Urinary bladder (tissue), 4 donors: Measurements from ENCODE around the gene GALNT7. TPM values are rescaled to one million over a fixed set of nuclear protein-coding genes. Genes with fewer than 3 reads are reported as not detected.

ENCODE experiments used
- DNase-seq: peaks from one replicate; pipeline ENCODE4 v3.0.0-alpha.2; 2015; ENCODE audit errors: extremely low spot score
- H3K27ac ChIP-seq: one replicate; pipeline ENCODE4 v1.5.1; 2013; ENCODE audit warnings: low read depth, mild to moderate bottlenecking, moderate library complexity
- H3K36me3 ChIP-seq: one replicate; pipeline ENCODE4 v1.6.1; 2013; ENCODE audit warnings: mild to moderate bottlenecking, moderate library complexity; ENCODE audit not compliant: insufficient read depth
- H3K4me1 ChIP-seq: one replicate; pipeline ENCODE4 v1.6.1; 2013; ENCODE audit warnings: mild to moderate bottlenecking, moderate library complexity; ENCODE audit not compliant: insufficient read depth
- H3K4me3 ChIP-seq: one replicate; pipeline ENCODE4 v1.5.1; 2013; ENCODE audit warnings: low read depth, low read length
- WGBS: extraction: QIAGEN DNeasy Blood & Tissue Kit; methylation state at CpG from one replicate; pipeline ENCODE4 v1.1.7; 2013; 5-methylcytosine and 5-hydroxymethylcytosine counted together
- polyA plus RNA-seq: library from polyadenylated mRNA; stranded (reverse); fragments of 200-250 nt; gene quantifications from one replicate; pipeline ENCODE4 v1.2.3, GENCODE V29; 2013
- total RNA-seq: library from RNA; depleted of rRNA; stranded (reverse); fragments of >200 nt; gene quantifications from one replicate; pipeline ENCODE4 v1.2.3, GENCODE V29; 2014
- donor health status: healthy with polysubstance abuse.
- donor health status: healthy.

GALNT7 gene
- total and polyA plus RNA-seq, 2 donors, result 11.6 to 48.6 TPM

- H3K27ac ChIP-seq, result no peak overlapping the region
- H3K36me3 ChIP-seq, result no peaks in the 10 kb centered on the region
- WGBS, result 90% methylated on average over 4 of the region's 4 CpGs
- DNase-seq, result no peak
- no peak overlapping the region for H3K4me3 ChIP-seq
- no peaks in the 10 kb centered on the region for H3K4me1 ChIP-seq
These were observed 142.8 kb downstream of the GALNT7 start for GRCh38 chr4:173311368-173311767.

GRCh38 chr4:173314715-173315114 lies 146.1 kb downstream of the GALNT7 start:
- Histone ChIP-seq H3K4me1 (no peaks in the 10 kb centered on the region), H3K27ac (no peak overlapping the region), H3K36me3 (no peaks in the 10 kb centered on the region), H3K4me3 (no peak overlapping the region)
- no peak for DNase-seq
- 86% methylated on average over 3 of the region's 3 CpGs for WGBS

GRCh38 chr4:173316060-173316459 lies 147.4 kb downstream of the GALNT7 start:
- 83% methylated on average over 2 of the region's 2 CpGs for WGBS
- no peak for DNase-seq
- Histone ChIP-seq H3K36me3 (no peaks in the 10 kb centered on the region), H3K4me1 (no peaks in the 10 kb centered on the region), H3K4me3 (no peak overlapping the region), H3K27ac (no peak overlapping the region)

GRCh38 chr4:173317004-173317403 lies 148.4 kb downstream of the GALNT7 start:
- H3K4me3 ChIP-seq, result no peak overlapping the region
- H3K27ac ChIP-seq, result no peak overlapping the region
- no peak for DNase-seq
- H3K4me1 ChIP-seq, result no peaks in the 10 kb centered on the region
- no peaks in the 10 kb centered on the region for H3K36me3 ChIP-seq
- WGBS, result 83% methylated on average over 3 of the region's 3 CpGs

- Histone ChIP-seq H3K4me1 (no peaks in the 10 kb centered on the region), H3K4me3 (no peak overlapping the region), H3K36me3 (no peaks in the 10 kb centered on the region), H3K27ac (no peak overlapping the region)
- DNase-seq, result no peak
These were observed 149.6 kb downstream of the GALNT7 start for GRCh38 chr4:173318240-173318639.

- WGBS, result 18% methylated on average over 3 of the region's 3 CpGs
- DNase-seq, result no peak
These were observed 150.1 kb downstream of the GALNT7 start for GRCh38 chr4:173318648-173319211.

GRCh38 chr4:173319696-173320095 lies 151.1 kb downstream of the GALNT7 start:
- no peak for DNase-seq
- Histone ChIP-seq H3K27ac (no peak overlapping the region), H3K4me1 (no peaks in the 10 kb centered on the region), H3K4me3 (no peak overlapping the region), H3K36me3 (no peaks in the 10 kb centered on the region)
- 87% methylated on average over 2 of the region's 2 CpGs for WGBS

More at GRCh38 chr4:173318648-173319211, 150.1 kb downstream of the GALNT7 start:
- no peak overlapping the region for H3K4me3 ChIP-seq
- H3K4me1 ChIP-seq, result no peaks in the 10 kb centered on the region
- H3K27ac ChIP-seq, result no peak overlapping the region
- H3K36me3 ChIP-seq, result no peaks in the 10 kb centered on the region

- H3K27ac ChIP-seq, result no peak overlapping the region
- DNase-seq, result no peak
- no peak overlapping the region for H3K4me3 ChIP-seq
- no peaks in the 10 kb centered on the region for H3K4me1 ChIP-seq
- peaks cover 2% of the 10 kb centered on the region for H3K36me3 ChIP-seq
- WGBS, result 96% methylated on average over 5 of the region's 5 CpGs
These were observed 156.6 kb downstream of the GALNT7 start for GRCh38 chr4:173325007-173325736.

GRCh38 chr4:173328236-173328901 lies 159.8 kb downstream of the GALNT7 start:
- Histone ChIP-seq H3K4me3 (no peak overlapping the region), H3K27ac (no peak overlapping the region), H3K36me3 (peaks cover 2% of the 10 kb centered on the region), H3K4me1 (no peaks in the 10 kb centered on the region)
- no peak for DNase-seq
- 87% methylated on average over 5 of the region's 5 CpGs for WGBS

- Histone ChIP-seq H3K4me1 (no peaks in the 10 kb centered on the region), H3K36me3 (peaks cover 2% of the 10 kb centered on the region), H3K4me3 (no peak overlapping the region), H3K27ac (no peak overlapping the region)
- DNase-seq, result no peak
- 81% methylated on average over 2 of the region's 2 CpGs for WGBS
These were observed 162.0 kb downstream of the GALNT7 start for GRCh38 chr4:173330590-173330989.

GRCh38 chr4:173332021-173332487 lies 163.4 kb downstream of the GALNT7 start:
- no peak for DNase-seq
- no peaks in the 10 kb centered on the region for H3K36me3 ChIP-seq
- WGBS, result 32% methylated on average over 6 of the region's 6 CpGs
- no peak overlapping the region for H3K27ac ChIP-seq
- H3K4me3 ChIP-seq, result no peak overlapping the region
- no peaks in the 10 kb centered on the region for H3K4me1 ChIP-seq

GRCh38 chr4:173332963-173333657 lies 164.5 kb downstream of the GALNT7 start:
- H3K27ac ChIP-seq, result peak overlapping the region; percentile 99
- H3K36me3 ChIP-seq, result no peaks in the 10 kb centered on the region
- no peaks in the 10 kb centered on the region for H3K4me1 ChIP-seq
- no peak for DNase-seq
- H3K4me3 ChIP-seq, result peak overlapping the region; percentile 82
- 6% methylated on average over 21 of the region's 21 CpGs for WGBS

GRCh38 chr4:173333658-173334084 lies 165.1 kb downstream of the GALNT7 start:
- no peaks in the 10 kb centered on the region for H3K36me3 ChIP-seq
- H3K4me1 ChIP-seq, result no peaks in the 10 kb centered on the region
- peak overlapping the region; percentile 82 for H3K4me3 ChIP-seq
- peak overlapping the region; percentile 99 for H3K27ac ChIP-seq
- no peak for DNase-seq
- under 1% methylated on average over 52 of the region's 53 CpGs for WGBS
